ENCODE measurements around the gene SELENOT.

SELENOT gene

DNA sequence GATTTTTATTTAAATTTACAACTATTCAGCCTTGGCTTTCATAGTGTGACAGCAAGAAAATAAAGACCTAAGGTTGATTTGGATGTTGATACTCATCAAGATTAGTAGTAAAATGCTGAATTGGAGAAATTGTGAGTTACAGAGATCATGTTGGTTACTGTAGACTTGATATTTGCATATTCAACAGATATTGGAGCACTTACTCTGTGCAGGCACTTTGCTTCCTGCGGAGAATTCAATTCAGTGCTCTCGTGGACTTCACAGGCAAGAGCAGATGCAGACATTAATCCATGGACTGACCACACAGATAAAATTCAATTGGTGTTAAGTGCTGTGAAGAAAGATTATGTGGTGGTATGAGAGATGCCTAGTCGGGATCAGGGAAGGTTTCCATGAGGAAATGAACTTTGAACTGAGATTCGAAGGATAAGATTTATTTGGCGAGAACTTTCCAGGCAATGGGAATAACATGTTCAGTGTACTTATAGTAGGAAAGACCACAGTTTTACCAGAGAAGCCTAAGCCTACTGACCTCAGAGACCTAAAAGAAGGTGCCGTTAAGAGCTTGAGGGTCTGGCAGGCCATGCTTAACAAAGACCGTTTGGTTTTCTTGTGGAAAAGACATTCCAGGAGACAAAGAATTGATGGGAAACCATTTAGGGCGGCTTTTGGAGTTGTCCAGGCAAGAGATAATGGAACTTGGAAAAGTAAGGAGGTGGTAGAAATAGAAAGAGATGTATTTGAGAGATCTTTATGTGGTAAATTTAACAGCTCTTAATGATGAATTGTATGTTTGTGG is 4.3 kb downstream of the SELENOT start:
- TF ChIP-seq, protein P1, sequence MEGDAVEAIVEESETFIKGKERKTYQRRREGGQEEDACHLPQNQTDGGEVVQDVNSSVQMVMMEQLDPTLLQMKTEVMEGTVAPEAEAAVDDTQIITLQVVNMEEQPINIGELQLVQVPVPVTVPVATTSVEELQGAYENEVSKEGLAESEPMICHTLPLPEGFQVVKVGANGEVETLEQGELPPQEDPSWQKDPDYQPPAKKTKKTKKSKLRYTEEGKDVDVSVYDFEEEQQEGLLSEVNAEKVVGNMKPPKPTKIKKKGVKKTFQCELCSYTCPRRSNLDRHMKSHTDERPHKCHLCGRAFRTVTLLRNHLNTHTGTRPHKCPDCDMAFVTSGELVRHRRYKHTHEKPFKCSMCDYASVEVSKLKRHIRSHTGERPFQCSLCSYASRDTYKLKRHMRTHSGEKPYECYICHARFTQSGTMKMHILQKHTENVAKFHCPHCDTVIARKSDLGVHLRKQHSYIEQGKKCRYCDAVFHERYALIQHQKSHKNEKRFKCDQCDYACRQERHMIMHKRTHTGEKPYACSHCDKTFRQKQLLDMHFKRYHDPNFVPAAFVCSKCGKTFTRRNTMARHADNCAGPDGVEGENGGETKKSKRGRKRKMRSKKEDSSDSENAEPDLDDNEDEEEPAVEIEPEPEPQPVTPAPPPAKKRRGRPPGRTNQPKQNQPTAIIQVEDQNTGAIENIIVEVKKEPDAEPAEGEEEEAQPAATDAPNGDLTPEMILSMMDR (IDR thresholded peaks at IDR 0.05; ENCODE audit: control insufficient read depth, extremely low read depth, insufficient read depth) = no peak
- H3K4me3 ChIP-seq (ENCODE audit: low read depth, low read length) = no peak overlapping the region
- no peak for DNase-seq (ENCODE audit: low read depth)

DNA sequence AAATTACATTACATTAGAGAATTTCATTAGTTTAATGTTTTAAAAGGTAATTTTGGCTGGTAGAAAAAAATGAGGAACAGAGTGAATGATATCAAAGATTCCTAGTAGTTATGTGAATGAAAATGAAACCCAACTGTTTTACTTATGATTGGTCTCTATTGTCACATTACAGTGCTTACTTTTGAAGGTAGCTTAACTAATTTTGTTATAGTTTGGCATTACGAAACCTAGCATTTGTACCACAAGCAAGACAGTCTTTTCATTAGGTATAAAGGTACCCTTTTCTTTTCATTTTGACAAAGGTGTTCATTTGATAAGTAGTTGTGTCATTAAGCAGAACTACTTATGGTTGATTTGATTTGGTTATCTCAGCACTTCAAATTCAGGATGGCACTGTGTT is 6.9 kb downstream of the SELENOT start:
- H3K4me3 ChIP-seq (ENCODE audit: low read depth, low read length) = no peak overlapping the region
- TF ChIP-seq, protein P1 (IDR thresholded peaks at IDR 0.05; ENCODE audit: control insufficient read depth, extremely low read depth, insufficient read depth) = no peak
- no peak for DNase-seq (ENCODE audit: low read depth)

DNA sequence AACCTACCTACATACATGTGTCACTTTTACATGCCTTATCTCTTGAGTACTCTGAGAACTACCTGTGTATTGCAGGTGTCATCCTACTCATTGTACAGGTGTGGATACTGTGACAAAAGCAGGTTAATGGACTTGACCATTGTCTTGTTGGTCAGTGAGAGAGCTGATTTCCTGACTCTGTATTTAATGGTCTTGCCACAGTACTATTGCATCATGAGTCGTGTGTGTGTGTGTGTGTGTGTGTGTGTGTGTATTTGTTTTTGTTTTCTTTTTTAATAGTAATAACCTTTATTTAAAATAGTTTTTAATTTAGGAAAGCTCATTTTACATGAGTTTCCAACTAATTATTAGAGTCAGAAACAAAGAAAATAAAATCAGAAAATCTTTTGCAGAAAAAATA is 7.7 kb downstream of the SELENOT start:
- no peak for DNase-seq (ENCODE audit: low read depth)
- no peak overlapping the region for H3K4me3 ChIP-seq (ENCODE audit: low read depth, low read length)
- TF ChIP-seq, protein P1 (IDR thresholded peaks at IDR 0.05; ENCODE audit: control insufficient read depth, extremely low read depth, insufficient read depth) = no peak

DNA sequence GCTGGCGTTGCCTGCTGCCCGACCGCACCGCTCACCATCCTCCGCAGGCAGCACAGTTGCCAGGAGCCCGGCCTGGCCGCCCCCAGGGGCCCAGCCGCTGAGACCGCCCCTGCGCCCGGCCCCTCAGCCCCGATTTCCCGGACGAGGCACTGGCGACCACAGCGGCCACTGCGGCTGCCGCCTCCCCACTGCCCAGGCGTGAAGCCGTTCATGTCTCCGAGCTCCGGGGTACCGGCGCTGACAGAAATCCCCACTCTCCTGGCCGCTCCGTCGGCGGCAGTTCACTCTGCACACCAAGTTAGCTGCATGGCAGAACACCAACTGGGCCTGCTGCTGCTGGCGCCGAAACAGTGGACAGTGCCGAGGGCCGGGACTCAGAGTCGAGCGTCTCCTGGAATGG is 8.5 kb downstream of the SELENOT start:
- TF ChIP-seq, protein P1 (IDR thresholded peaks at IDR 0.05; ENCODE audit: control insufficient read depth, extremely low read depth, insufficient read depth) = no peak
- no peak for DNase-seq (ENCODE audit: low read depth)
- no peak overlapping the region for H3K4me3 ChIP-seq (ENCODE audit: low read depth, low read length)

DNA sequence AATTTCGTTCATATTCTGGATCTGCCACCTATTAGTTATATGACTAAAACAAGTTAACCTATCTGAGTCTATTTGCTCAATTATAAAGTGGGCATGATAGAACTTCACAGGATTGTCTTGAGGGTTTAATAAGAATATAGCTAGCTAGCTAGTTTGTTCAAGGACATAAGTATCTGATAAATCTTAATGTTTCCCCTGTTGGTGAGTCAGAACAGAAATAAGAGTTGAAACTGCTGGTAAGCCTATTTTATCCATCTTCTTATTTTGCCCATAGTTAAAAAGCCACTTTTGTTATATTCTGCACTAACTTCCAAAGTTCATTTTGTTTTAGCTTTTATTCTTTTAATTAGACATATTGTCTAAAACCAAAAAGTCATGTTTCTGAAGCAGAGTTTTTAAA is 9.4 kb downstream of the SELENOT start:
- no peak overlapping the region for H3K4me3 ChIP-seq (ENCODE audit: low read depth, low read length)
- no peak for DNase-seq (ENCODE audit: low read depth)
- TF ChIP-seq, protein P1 (IDR thresholded peaks at IDR 0.05; ENCODE audit: control insufficient read depth, extremely low read depth, insufficient read depth) = no peak

DNA sequence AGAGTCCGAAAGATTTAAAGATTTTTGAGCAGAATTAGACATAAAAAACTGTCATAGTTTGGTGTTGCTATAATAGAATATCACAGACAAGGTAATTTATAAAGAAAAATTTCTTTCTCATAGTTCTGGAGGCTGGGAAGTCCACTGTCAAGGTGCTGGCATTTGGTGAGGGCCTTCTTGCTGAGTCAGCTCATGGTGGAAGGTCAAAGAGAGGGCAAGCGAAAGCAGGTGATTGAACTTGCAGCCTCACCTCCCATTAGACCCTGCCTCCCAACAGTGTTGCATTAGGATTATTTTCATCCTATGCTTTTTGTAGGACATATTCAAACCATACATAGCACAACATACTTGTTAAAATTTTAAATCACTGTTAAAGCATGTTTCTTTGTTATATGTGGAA is 9.9 kb downstream of the SELENOT start:
- TF ChIP-seq, protein P1 (IDR thresholded peaks at IDR 0.05; ENCODE audit: control insufficient read depth, extremely low read depth, insufficient read depth) = no peak
- H3K4me3 ChIP-seq (ENCODE audit: low read depth, low read length) = no peak overlapping the region
- no peak for DNase-seq (ENCODE audit: low read depth)

Data from LNCaP clone FGC (cell line).